Esophagus (tissue), 2 donors: ENCODE data around the gene PNPLA2. TPM values are rescaled to one million over a fixed set of nuclear protein-coding genes. Genes with fewer than 3 reads are reported as not detected.
A peak's percentile ranks its signal among the peaks of the same experiment; 100 is the strongest.

Source experiments
- H3K27ac ChIP-seq, 2 donors: one replicate each; pipeline ENCODE4 v1.5.1; 2013; ENCODE audit warnings: low read depth in 2 of 2, mild to moderate bottlenecking in 2 of 2, inconsistent platforms in 1 of 2, low read length in 1 of 2, moderate library complexity in 1 of 2
- H3K27me3 ChIP-seq, 2 donors: one replicate each; pipeline ENCODE4 v1.6.1; 2013; ENCODE audit warnings: low read length in 2 of 2, control low read depth in 1 of 2, mild to moderate bottlenecking in 1 of 2; ENCODE audit not compliant: insufficient read depth in 2 of 2, control insufficient read depth in 1 of 2
- H3K36me3 ChIP-seq, 2 donors: one replicate each; pipeline ENCODE4 v1.6.1; 2013; ENCODE audit warnings: low read length in 1 of 2; ENCODE audit not compliant: control insufficient read depth in 2 of 2, insufficient read depth in 2 of 2
- H3K4me1 ChIP-seq, 2 donors: one replicate each; pipeline ENCODE4 v1.6.1; 2013; ENCODE audit warnings: low read length in 1 of 2; ENCODE audit not compliant: control insufficient read depth in 2 of 2, insufficient read depth in 2 of 2
- H3K4me3 ChIP-seq, 2 donors: one replicate each; pipeline ENCODE4 v1.5.1; 2013; ENCODE audit warnings: low read length in 2 of 2, mild to moderate bottlenecking in 2 of 2, low read depth in 1 of 2, moderate library complexity in 1 of 2
- H3K9me3 ChIP-seq, 2 donors: one replicate each; pipeline ENCODE4 v1.6.1; 2013; ENCODE audit warnings: mild to moderate bottlenecking in 2 of 2, low read depth in 1 of 2, low read length in 1 of 2, moderate library complexity in 1 of 2; ENCODE audit not compliant: control insufficient read depth in 2 of 2, insufficient read depth in 1 of 2
- WGBS, 2 donors: extraction: QIAGEN DNeasy Blood & Tissue Kit; methylation state at CpG; one replicate each; pipeline ENCODE4 v1.1.7; 2013; 5-methylcytosine and 5-hydroxymethylcytosine counted together
- polyA plus RNA-seq, 2 donors: library from polyadenylated mRNA; stranded (reverse); fragments of 200-250 nt; gene quantifications; one replicate each; pipeline ENCODE4 v1.2.3, GENCODE V29; 2013
- donor health status: healthy with polysubstance abuse.
- donor health status: Bipolar disorder and iron deficiency.

Gene PNPLA2
- polyA plus RNA-seq, 2 donors: 51.7 to 53.2 TPM

DNA sequence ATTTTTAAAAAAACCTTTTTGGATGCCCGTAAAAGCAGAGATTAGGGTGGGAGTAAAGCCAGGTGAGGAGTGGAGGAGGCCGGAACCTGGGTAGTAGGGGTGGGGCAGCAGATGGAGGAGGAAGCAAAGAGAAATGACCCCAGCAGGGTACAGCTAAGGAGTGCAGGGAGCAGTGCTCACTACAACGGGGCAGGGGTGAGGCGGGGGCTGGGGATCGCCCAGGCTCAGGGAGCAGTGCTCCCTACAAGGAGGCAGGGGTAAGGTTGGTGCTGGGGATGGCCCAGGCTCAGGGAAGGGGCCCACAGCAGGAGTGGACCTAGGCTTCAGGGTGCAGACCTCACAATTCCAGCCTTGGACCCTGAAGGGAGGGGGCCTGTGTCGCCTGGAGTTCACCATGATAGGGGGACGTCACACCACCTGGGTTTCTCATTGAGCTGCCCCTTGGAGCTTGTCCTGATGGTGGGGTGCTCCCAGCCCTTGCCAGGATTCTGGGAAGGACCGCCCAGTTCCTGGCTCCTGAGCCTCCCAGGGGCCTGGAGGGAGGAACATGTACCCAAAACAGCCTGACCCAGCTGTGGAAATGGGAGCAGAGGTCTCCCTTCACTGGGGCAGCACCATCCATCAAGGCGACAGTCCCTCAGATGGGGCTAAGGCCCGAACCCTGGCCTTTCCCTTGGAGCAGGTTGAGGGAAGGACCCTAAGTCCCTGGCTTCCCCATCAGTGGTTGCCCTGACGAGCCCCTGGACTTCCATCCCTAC, 2.9 kb upstream of the PNPLA2 start:
- peaks cover 9 to 25% of the 10 kb centered on the region in 2 donors for H3K36me3 ChIP-seq
- no peaks in the 10 kb centered on the region for H3K27me3 ChIP-seq
- H3K9me3 ChIP-seq: no peaks in the 10 kb centered on the region
- H3K4me1 ChIP-seq: peaks cover 4 to 18% of the 10 kb centered on the region in 2 donors
- H3K4me3 ChIP-seq: no peak overlapping the region
- no peak overlapping the region for H3K27ac ChIP-seq
- WGBS, 2 donors: 83 to 84% methylated on average over 11 of the region's 11 CpGs

DNA sequence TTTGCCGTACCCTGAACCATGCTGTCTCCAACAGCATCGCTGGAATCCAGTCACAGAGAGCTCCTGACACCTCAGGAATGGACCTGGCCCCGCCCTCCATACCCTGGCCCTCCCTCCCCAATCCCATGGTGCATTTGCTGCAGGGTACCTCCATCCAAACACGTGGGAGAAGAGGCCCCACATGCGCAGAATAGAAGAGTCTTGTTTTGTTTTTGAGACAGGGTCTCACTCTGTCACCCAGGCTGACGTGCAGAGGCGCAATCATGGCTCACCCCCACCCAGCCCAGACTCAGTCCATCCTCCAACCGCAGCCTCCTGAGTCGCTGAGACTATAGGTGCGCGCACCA, 2.3 kb upstream of the PNPLA2 start:
- no peaks in the 10 kb centered on the region for H3K9me3 ChIP-seq
- H3K36me3 ChIP-seq: peaks cover 9 to 23% of the 10 kb centered on the region in 2 donors
- H3K27ac ChIP-seq: no peak overlapping the region
- H3K27me3 ChIP-seq: no peaks in the 10 kb centered on the region
- 78 to 82% methylated on average over 11 of the region's 11 CpGs for WGBS, 2 donors
- H3K4me3 ChIP-seq: no peak overlapping the region
- H3K4me1 ChIP-seq: peaks cover 9 to 23% of the 10 kb centered on the region in 2 donors

DNA sequence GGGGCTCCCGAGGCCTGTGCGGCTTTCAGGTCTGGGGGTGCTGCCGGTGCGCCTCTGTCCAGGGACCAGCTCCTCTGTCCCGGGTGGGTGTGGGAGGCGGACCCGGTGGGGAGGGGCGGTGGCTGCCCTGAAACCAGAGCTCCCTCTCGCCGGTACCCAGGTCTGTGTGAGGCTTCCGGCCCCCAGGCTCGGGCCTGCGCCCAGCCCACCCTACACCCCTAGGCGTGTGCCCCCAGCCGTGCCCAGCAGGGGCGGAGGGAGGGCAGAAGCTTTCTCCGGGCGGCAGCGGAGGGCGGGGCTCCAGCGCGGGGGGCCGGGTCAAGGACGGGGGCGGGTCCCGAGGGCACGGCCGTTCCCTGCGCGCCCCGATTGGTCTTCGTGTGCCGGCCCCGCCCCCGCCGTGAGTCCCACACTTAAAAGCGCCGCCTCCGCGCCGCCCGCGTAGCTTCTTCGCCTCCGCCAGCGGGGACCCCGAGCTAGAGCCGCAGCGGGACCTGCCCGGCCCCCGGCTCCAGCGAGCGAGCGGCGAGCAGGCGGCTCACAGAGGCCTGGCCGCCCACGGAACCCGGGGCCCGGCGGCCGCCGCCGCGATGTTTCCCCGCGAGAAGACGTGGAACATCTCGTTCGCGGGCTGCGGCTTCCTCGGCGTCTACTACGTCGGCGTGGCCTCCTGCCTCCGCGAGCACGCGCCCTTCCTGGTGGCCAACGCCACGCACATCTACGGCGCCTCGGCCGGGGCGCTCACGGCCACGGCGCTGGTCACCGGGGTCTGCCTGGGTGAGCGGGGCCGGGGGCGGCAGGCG, 616 bp downstream of the PNPLA2 start:
- H3K27ac ChIP-seq: peak overlapping the region; percentile 93 to 98
- H3K4me1 ChIP-seq: peaks cover 13 to 22% of the 10 kb centered on the region in 2 donors
- H3K36me3 ChIP-seq: peaks cover 4 to 14% of the 10 kb centered on the region in 2 donors
- no peaks in the 10 kb centered on the region for H3K27me3 ChIP-seq
- 0 to 1% methylated on average over 52 to 96 of the region's 96 CpGs for WGBS, 2 donors
- H3K9me3 ChIP-seq: no peaks in the 10 kb centered on the region
- peak overlapping the region; percentile 78 for H3K4me3 ChIP-seq

DNA sequence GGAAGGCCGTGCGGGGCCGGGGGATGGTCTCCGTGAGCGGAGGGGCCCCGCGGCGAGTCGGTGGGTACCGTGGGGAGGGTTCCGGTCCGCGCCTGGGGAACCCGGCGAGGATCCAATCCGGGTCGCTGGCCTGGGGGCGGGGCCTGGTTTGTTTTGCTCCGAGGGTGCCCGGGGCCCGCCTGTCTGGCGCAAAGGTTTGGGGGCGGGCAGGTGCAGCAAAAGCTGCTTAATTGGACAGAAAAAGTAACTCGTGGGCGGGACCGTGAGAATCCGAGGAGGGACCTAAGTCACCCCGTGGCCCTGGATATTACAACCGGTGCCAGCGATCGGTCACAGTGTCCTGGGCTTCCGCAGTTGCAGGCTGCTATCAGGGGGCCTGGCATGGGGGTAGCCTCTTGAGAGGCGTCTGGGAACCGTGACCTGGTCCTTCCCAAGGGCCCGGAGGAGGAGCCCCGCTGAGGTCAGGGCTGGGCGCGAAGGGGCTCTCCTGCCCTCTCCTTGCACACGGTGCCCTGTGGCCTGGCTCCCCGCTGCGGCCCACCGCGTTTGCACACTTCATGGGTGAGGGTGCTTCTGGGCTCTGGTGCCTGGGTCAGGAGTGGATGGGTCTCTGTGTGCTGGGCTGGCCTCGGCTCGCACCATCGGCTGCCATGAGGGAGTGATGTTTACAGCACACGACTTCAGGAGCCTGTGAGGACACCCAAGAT, 1.4 kb downstream of the PNPLA2 start:
- H3K27me3 ChIP-seq: no peaks in the 10 kb centered on the region
- no peaks in the 10 kb centered on the region for H3K9me3 ChIP-seq
- WGBS, 2 donors: 2 to 3% methylated on average over 42 to 47 of the region's 47 CpGs
- peak overlapping the region; percentile 78 for H3K4me3 ChIP-seq
- H3K27ac ChIP-seq: peak overlapping the region; percentile 93 to 98
- H3K4me1 ChIP-seq: peaks cover 13 to 22% of the 10 kb centered on the region in 2 donors
- peaks cover 4 to 21% of the 10 kb centered on the region in 2 donors for H3K36me3 ChIP-seq

DNA sequence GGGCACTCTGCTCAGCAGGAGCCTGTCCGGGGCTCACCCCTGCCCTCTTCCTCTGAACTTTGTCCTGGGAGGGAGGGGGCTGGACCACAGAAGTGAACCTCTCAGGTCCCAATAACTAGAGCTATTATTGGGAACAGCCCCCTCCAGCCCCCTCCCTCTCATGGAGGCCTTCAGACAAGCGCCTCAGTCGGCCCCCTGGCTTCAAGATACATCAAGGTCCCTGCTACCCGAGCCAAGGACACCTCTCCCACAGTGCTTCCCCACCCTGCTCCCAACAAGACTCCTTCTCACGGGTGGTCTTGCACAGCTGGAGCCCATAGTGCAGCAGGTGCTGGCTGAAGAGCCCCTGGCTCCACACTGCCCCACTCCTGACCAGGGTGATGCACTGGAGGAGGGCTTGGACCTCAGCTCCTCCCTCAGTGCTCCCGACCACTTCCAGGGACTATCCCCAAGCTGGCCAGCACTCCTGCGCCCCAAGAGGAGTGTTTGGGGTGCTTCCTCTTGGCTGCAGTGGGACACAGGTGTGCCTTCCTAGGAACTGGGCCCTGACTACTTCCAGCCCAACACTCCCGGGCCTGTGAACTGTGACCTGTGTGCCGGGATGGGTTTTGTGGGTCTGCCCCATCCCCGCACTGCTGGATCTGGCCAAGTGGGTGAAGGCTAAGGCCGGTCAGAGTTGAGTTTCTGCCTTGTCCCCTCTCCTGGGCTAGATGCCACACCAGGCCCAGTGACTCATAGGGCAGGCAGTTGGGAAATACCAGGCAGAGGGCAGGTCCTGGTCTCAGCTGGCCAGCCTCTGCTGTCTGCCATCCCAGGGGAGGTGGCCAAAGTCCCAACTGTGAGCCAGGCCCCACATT, 2.2 kb downstream of the PNPLA2 start:
- no peaks in the 10 kb centered on the region for H3K27me3 ChIP-seq
- H3K9me3 ChIP-seq: no peaks in the 10 kb centered on the region
- 36 to 53% methylated on average over 11 of the region's 11 CpGs for WGBS, 2 donors
- peaks cover 4 to 27% of the 10 kb centered on the region in 2 donors for H3K36me3 ChIP-seq
- H3K4me3 ChIP-seq: peak overlapping the region; percentile 78
- H3K27ac ChIP-seq: peak overlapping the region; percentile 93 to 98
- H3K4me1 ChIP-seq: peaks cover 17 to 27% of the 10 kb centered on the region in 2 donors

DNA sequence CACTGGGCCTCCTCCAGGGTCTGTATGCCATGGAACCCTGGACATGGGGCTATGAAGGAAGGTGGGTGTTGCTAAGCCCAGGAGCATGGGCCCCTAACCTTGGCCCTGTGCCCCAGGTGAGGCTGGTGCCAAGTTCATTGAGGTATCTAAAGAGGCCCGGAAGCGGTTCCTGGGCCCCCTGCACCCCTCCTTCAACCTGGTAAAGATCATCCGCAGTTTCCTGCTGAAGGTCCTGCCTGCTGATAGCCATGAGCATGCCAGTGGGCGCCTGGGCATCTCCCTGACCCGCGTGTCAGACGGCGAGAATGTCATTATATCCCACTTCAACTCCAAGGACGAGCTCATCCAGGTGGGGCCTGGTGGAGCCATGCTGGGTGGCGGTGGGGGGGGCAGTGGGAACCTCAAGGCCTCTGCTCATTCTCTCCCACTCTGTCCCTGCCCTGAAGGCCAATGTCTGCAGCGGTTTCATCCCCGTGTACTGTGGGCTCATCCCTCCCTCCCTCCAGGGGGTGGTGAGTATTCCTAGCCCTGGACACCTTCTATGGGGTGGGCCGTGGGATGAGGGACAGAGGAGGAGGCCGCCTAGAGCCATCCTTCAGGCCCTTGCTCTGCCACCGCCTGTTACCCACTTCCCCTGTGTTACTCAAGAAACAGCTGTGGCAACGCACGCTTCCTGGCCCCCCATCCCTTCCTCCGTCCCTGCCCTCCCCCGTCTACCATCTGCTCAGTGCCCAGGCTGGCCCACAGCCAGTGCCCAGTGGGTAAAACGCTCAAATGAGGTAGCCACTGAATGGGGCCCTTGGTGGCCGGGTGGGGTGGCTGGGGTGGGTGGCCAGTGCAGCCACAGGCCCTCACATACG, 3.0 kb downstream of the PNPLA2 start:
- no peaks in the 10 kb centered on the region for H3K9me3 ChIP-seq
- peak overlapping the region in 1 of 2 donors; percentile 78 for H3K4me3 ChIP-seq
- peaks cover 4 to 27% of the 10 kb centered on the region in 2 donors for H3K36me3 ChIP-seq
- WGBS, 2 donors: 67 to 73% methylated on average over 22 of the region's 22 CpGs
- no peaks in the 10 kb centered on the region for H3K27me3 ChIP-seq
- H3K4me1 ChIP-seq: peaks cover 17 to 28% of the 10 kb centered on the region in 2 donors
- peak overlapping the region in 1 of 2 donors; percentile 93 for H3K27ac ChIP-seq

DNA sequence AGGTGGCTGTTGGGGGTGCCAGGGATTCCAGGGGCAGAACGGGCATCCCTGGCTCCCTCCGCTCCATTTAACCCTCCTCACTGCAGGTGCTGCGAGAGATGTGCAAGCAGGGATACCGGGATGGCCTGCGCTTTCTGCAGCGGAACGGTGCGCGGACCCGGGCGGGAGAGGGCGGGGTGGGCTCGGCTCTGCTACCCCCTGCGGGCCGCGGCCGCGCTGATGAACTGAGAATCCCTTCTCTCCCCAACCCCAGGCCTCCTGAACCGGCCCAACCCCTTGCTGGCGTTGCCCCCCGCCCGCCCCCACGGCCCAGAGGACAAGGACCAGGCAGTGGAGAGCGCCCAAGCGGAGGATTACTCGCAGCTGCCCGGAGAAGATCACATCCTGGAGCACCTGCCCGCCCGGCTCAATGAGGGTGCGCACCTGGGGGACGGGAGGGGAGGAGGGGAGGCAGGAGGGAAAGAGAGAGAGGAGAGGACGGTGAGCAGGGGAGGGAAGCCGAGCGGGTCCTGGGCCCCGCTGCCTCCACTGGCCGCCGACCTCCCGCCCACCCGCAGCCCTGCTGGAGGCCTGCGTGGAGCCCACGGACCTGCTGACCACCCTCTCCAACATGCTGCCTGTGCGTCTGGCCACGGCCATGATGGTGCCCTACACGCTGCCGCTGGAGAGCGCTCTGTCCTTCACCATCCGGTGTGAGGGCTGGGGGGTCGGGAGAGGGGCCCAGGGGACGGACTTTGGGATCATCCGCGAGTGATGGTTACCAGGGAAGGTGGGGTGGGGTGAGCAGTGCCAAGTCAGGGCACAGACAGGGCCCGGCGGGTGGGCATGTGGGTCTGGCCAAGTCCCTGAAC, 5.0 kb downstream of the PNPLA2 start:
- Histone ChIP-seq H3K27me3 (no peaks in the 10 kb centered on the region), H3K9me3 (no peaks in the 10 kb centered on the region), H3K4me1 (peaks cover 17 to 36% of the 10 kb centered on the region in 2 donors), H3K4me3 (no peak overlapping the region), H3K36me3 (peaks cover 4 to 27% of the 10 kb centered on the region in 2 donors), H3K27ac (no peak overlapping the region)
- 79 to 90% methylated on average over 48 to 53 of the region's 53 CpGs for WGBS, 2 donors
